Measurements from ENCODE around the gene KCNQ2.

- no peak for TF ChIP-seq CTCF (IDR thresholded peaks at IDR 0.05; ENCODE audit: borderline replicate concordance, extremely low read depth, low read length, poor library complexity, severe bottlenecking)
- no peak for TF ChIP-seq EZH2 (IDR thresholded peaks at IDR 0.05; ENCODE audit: borderline replicate concordance, low read depth, low read length, severe bottlenecking)
Observed at GRCh38 chr20:63501818-63502670, 29.6 kb upstream of the KCNQ2 start.

Data from DND-41 (cell line).